Epithelial cell of prostate (primary cell): Measurements from ENCODE around the gene ETS2.

Source experiments
- DNase-seq: peaks from one replicate; pipeline ENCODE4 v3.0.0-alpha.2; 2011; ENCODE audit warnings: low read depth, low spot score
- H3K27ac ChIP-seq: fragments of 450-650 bp; 2 replicates; pipeline ENCODE4 v1.5.1; 2017; ENCODE audit warnings: mild to moderate bottlenecking

ETS2 gene

GRCh38 chr21:38851101-38851500 lies 45.4 kb downstream of the ETS2 start:
- no peak for DNase-seq
- no peak overlapping the region for H3K27ac ChIP-seq

GRCh38 chr21:38852278-38852677 lies 46.5 kb downstream of the ETS2 start:
- peak overlapping the region; percentile 85 for H3K27ac ChIP-seq
- DNase-seq = no peak

DNA sequence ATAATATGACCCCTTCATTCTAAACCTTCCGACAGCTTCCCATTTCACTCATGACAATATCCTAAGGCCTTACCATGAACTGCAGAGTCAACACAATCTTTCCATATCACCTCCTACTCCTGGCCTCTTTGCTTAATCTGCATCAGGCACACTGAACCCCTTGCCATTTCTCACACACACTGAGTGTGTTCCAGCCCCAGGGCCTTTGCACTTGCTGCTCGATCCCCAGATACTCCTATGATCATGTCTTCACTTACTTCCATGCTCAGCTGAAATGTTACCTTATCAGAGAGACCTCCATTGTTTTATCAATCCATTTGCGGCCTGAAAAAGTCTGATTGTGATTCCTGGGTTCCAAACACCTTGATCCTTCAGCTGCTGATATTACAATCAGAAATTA lies 47.0 kb downstream of the ETS2 start:
- H3K27ac ChIP-seq = peak overlapping the region; percentile 85
- no peak for DNase-seq

GRCh38 chr21:38853421-38853919 lies 47.7 kb downstream of the ETS2 start:
- peak; percentile 91 for DNase-seq
- peak overlapping the region; percentile 85 for H3K27ac ChIP-seq

DNA sequence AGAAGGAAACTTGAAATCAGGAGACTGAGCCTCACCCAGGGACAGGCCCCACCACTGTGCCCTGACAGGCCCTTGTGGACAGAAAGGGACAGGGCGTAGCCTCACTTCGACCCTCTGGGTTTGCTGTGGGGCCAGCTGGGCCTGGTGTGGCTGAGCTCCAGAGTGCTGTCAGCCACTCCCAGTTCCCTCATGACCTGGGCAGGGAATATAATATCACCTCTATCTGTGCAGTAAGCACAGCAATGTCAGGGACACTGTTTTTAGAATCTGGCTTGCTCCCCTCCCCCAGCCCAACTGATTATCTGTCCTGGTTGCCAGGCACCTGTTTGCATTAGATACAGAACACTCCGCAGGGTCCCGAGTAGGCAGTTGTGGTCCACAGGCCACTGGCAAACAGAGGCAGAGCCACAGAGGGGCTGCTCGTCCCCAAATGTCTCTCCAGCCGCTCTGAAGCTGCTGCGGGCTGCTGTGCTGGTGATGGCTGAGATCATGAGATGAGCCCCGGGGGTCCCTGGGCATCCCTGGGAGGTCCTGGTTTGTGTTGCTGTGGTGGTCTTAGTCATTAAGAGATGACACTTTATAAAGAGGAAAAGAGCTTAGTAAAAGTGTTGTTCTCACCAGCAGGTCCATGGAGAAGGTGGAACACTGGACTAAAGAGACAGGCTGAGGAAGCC lies 51.6 kb downstream of the ETS2 start:
- no peak overlapping the region for H3K27ac ChIP-seq
- no peak for DNase-seq

DNA sequence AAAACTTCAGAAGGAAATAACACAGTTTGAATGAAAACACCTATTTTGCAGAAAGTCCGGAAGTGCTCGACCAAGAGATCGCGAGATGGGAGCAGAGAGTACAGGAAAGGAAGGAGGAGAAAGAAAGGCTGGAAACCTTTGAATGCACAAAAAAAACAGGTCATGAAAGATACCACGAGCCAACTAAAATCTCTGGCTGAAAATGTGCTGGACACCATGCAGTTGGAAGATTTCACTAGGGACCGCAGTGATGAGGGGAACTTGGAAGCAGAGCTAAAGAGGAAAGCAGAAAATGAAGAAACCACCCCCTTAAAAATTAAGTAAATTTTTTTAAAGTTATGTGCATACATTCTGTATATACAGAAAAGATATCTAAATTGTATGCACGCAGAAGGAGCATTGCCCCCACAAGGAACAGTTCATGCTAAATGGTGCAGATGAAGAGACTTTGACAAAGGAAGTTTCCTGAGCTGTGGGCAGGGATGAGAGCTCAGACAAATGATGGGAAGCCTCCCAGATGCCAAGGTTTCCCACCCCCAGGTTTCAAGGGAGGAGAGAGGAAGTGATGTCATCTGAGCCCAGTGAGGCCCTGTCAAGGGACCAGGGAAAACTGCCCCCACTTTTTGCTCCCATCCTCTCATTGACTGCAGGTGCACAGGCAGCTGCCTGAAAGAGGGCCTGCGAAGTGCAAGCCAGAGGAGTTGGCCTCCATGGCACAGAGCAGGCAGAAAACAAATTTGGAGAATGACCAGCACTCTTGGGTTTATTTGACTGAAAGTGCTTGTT lies 52.5 kb downstream of the ETS2 start:
- no peak overlapping the region for H3K27ac ChIP-seq
- DNase-seq = no peak

DNA sequence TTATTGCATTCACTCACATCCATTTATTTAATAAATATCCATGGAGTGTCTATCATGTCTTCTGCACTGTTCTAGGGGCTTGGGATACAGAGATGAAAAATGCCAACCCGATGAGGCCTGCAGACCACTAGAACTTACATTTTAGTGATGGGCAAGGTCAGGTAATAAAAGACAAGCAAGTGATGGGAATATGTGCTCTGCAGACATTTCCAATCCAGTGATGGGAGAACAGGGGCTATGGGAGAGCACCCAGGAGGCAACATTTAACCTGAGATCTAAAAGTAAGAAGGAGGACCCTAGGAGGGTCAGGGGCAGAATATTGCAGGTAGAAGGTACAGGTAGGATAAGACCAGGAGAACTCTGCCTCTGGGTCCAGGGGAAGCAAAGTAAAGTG lies 53.1 kb downstream of the ETS2 start:
- DNase-seq = no peak

DNA sequence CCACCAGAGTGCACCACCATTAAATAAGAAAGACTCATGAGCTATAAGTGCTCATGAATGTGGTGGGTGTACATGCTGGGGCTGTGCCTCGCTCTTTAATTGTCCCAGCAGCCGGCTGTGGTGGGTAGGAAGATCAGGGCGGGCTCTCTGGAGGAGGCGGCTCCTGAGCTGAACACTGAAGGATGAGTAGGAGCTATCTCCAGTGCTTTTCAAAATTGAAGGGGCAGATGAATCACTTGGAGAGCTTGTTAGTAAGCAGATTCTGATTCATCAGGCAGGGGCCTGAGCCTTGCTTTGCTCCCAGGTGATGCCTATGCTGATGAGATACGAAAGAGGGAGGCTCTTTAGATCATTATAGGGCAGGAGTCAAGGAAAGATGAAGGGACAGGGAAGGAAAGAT lies 54.1 kb downstream of the ETS2 start:
- peak; percentile 33 for DNase-seq
- H3K27ac ChIP-seq = no peak overlapping the region

More for the DNA sequence above, 53.1 kb downstream of the ETS2 start:
- H3K27ac ChIP-seq = no peak overlapping the region

DNA sequence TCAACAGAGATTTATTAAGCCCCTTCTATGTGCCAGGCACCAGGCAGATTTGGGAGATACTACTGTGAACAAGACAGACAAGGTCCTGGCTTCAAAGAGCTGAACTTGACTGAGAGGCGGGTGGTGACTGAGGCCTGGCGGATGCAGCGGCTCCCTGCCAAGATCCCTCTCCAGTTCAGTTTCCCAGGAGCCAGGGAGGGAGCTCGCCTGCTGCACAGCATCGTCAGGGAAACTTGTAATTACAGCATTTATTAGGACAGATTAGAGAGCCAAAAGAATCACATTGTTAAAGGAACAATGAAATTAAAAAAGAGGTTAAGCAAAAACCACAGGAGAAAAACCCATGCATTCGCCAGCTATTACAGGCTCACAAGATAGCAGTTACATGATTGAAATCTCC lies 55.3 kb downstream of the ETS2 start:
- no peak overlapping the region for H3K27ac ChIP-seq
- DNase-seq = no peak

DNA sequence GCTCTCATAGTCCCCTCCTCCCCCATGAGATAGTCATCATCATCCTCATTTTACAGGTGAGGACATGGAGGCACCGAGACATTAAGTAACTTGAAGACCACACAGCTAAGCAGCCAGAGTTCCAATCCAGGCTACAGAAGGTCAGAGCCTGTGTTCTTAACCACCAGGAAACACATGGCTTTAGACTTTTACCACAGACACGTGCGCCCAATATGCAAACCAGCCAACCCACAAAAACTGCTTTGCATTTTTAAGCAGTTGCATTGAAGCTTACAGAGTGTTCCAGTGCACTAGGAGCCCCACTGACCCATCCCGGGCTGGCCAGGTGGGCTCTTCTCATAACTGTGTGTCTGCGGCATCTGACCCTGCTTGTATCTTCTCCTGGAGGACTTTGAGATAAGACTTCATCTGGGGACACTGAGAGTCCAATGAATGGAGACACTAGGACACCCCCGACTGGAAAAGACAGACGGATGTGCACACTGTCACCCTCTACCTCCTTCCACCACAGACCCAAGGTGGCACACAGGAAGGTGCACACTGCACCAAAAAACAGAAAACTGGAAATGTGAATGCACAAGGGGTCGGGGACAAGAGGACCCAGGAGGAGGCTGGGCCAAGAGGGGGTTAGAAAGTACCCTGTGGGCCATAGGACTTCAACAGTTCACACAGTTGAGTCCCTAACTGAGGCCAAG lies 56.4 kb downstream of the ETS2 start:
- H3K27ac ChIP-seq = no peak overlapping the region
- DNase-seq = no peak

DNA sequence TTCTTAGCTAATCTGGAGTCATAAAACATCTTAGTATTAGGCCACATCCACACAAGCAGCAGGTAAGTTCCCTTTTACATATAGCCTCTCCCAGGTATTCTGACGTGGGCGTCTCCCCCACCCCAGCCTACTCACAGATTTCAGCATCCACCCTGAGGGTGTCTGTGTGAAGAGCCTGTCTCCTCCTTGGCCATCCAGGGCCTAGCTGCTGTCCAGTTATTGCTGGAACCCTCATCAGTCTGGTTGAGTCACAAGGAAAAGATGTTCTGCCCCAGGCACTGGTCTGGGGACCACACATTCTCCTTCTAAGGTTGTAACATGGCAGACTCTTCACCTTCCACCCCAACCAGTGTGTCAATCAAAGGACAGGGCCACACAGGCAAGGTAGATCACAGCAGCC lies 57.6 kb downstream of the ETS2 start:
- no peak overlapping the region for H3K27ac ChIP-seq
- no peak for DNase-seq

GRCh38 chr21:38863843-38864363 lies 58.2 kb downstream of the ETS2 start:
- DNase-seq = no peak
- H3K27ac ChIP-seq = no peak overlapping the region

DNA sequence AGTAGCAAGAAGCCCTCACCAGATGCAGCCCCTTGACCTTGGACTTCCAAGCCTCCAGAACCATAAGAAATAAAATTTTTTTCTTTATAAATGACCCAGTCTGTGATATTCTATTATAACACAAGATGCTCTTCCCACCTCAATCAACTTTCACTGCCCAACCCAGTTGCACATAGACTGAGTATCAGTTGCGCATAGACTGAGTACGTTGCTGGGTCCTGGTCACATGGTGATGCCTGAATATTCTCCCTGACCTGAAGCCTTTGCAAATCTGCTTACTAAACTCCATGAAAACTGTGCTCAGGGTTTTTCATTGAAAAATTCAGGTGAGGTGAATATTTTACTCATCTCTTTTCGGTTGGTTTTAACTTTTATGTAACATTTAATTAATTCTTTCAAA lies 59.2 kb downstream of the ETS2 start:
- no peak overlapping the region for H3K27ac ChIP-seq
- no peak for DNase-seq

- DNase-seq = no peak
- no peak overlapping the region for H3K27ac ChIP-seq
Observed at GRCh38 chr21:38869196-38869595, 63.5 kb downstream of the ETS2 start.

- H3K27ac ChIP-seq = no peak overlapping the region
- DNase-seq = no peak
Observed at GRCh38 chr21:38869946-38870345, 64.2 kb downstream of the ETS2 start.
